ENCODE measurements around the gene ZNF581. TPM values are rescaled to one million over a fixed set of nuclear protein-coding genes. Genes with fewer than 3 reads are reported as not detected.
A peak's percentile ranks its signal among the peaks of the same experiment; 100 is the strongest.

ZNF581 gene
- total RNA-seq, 4 donors from 2014 or later, result 16.3 to 27.1 (median 20.2) TPM

- peaks cover 4% of the 10 kb centered on the region for H3K4me1 ChIP-seq
- no peaks in the 10 kb centered on the region for H3K27me3 ChIP-seq
- no peaks in the 10 kb centered on the region for H3K9me3 ChIP-seq
- TF ChIP-seq EP300 (IDR thresholded peaks at IDR 0.05) (no peak), POLR2A (IDR thresholded peaks at IDR 0.05) (no peak), POLR2AphosphoS5 (IDR thresholded peaks at IDR 0.05) (no peak)
- TF ChIP-seq, protein P1, sequence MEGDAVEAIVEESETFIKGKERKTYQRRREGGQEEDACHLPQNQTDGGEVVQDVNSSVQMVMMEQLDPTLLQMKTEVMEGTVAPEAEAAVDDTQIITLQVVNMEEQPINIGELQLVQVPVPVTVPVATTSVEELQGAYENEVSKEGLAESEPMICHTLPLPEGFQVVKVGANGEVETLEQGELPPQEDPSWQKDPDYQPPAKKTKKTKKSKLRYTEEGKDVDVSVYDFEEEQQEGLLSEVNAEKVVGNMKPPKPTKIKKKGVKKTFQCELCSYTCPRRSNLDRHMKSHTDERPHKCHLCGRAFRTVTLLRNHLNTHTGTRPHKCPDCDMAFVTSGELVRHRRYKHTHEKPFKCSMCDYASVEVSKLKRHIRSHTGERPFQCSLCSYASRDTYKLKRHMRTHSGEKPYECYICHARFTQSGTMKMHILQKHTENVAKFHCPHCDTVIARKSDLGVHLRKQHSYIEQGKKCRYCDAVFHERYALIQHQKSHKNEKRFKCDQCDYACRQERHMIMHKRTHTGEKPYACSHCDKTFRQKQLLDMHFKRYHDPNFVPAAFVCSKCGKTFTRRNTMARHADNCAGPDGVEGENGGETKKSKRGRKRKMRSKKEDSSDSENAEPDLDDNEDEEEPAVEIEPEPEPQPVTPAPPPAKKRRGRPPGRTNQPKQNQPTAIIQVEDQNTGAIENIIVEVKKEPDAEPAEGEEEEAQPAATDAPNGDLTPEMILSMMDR (IDR thresholded peaks at IDR 0.05), result no peak
- H3K27ac ChIP-seq, result no peak overlapping the region
- peaks cover 94% of the 10 kb centered on the region for H3K36me3 ChIP-seq
- WGBS, result 91% methylated on average over 21 of the region's 35 CpGs
- peak in 1 of 2 donors; percentile 52 for DNase-seq (ENCODE audit: low spot score in 2 of 2)
- no peak overlapping the region for H3K4me3 ChIP-seq
These were observed 46.1 kb downstream of the ZNF581 start for GRCh38 chr19:55689411-55690108.

DNA sequence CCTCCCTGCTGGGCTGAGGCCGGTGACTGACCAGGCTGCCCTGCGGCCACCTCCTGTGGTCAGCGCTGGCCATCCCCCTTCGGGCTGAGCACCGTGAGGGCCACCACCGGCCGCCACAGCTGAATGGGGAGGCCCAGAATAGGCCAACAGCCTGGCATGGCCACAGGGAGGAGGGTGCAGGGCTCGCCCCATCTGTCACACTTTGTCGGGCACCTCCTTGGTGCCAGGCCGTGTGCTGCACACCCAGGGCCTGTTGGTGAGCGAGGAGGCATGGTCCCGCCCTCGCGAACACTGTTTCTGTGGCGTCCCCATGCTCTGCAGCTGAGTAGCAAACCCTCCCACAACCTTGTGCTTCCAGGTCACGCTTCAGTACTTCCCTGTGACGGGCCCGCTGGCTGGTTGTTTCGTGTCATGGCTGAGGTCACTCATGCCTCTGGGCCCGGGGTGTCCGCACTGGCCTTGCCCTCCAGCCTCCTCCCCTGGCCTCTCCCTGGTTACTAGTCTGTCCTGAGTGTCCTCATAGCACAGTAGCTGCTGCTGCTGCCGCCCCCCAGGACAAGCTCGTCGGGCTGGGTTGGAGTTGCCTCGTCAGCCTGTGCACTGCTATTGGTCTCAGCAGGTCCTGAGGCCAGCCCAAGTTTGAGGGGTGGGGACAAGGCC, 46.8 kb downstream of the ZNF581 start:
- no peak overlapping the region for H3K4me3 ChIP-seq
- peak in 1 of 2 donors; percentile 50 for DNase-seq (ENCODE audit: low spot score in 2 of 2)
- H3K36me3 ChIP-seq, result peaks cover 94% of the 10 kb centered on the region
- H3K4me1 ChIP-seq, result peaks cover 4% of the 10 kb centered on the region
- WGBS, result 73% methylated on average over 9 of the region's 25 CpGs
- no peak overlapping the region for H3K27ac ChIP-seq
- TF ChIP-seq POLR2A (IDR thresholded peaks at IDR 0.05) (no peak), EP300 (IDR thresholded peaks at IDR 0.05) (no peak), POLR2AphosphoS5 (IDR thresholded peaks at IDR 0.05) (no peak)
- TF ChIP-seq, protein P1 (IDR thresholded peaks at IDR 0.05), result no peak
- no peaks in the 10 kb centered on the region for H3K9me3 ChIP-seq
- H3K27me3 ChIP-seq, result no peaks in the 10 kb centered on the region

GRCh38 chr19:55690769-55691545, 47.5 kb downstream of the ZNF581 start:
- H3K9me3 ChIP-seq, result no peaks in the 10 kb centered on the region
- no peak overlapping the region for H3K4me3 ChIP-seq
- no peak overlapping the region for H3K27ac ChIP-seq
- peaks cover 94% of the 10 kb centered on the region for H3K36me3 ChIP-seq
- no peaks in the 10 kb centered on the region for H3K27me3 ChIP-seq
- TF ChIP-seq, protein P1 (IDR thresholded peaks at IDR 0.05), result no peak
- TF ChIP-seq EP300 (IDR thresholded peaks at IDR 0.05) (no peak), POLR2A (IDR thresholded peaks at IDR 0.05) (no peak), POLR2AphosphoS5 (IDR thresholded peaks at IDR 0.05) (no peak)
- 94% methylated on average over 29 of the region's 31 CpGs for WGBS
- H3K4me1 ChIP-seq, result peaks cover 4% of the 10 kb centered on the region
- DNase-seq (ENCODE audit: low spot score in 2 of 2), result peak in 1 of 2 donors; percentile 33

GRCh38 chr19:55691561-55692481, 48.4 kb downstream of the ZNF581 start:
- WGBS, result 90% methylated on average over 29 of the region's 31 CpGs
- H3K4me3 ChIP-seq, result no peak overlapping the region
- H3K4me1 ChIP-seq, result peaks cover 4% of the 10 kb centered on the region
- no peak overlapping the region for H3K27ac ChIP-seq
- peak in 1 of 2 donors; percentile 51 for DNase-seq (ENCODE audit: low spot score in 2 of 2)
- no peaks in the 10 kb centered on the region for H3K9me3 ChIP-seq
- H3K36me3 ChIP-seq, result peaks cover 94% of the 10 kb centered on the region
- no peaks in the 10 kb centered on the region for H3K27me3 ChIP-seq
- no peak for TF ChIP-seq POLR2AphosphoS5 (IDR thresholded peaks at IDR 0.05)
- no peak for TF ChIP-seq POLR2A (IDR thresholded peaks at IDR 0.05)
- TF ChIP-seq EP300 (IDR thresholded peaks at IDR 0.05), result no peak
- TF ChIP-seq, protein P1 (IDR thresholded peaks at IDR 0.05), result no peak

All from suprapubic skin (tissue), 4 donors.